GM18505 (cell line): ENCODE data around the gene ZBTB21.

Source experiments
- ATAC-seq: cut with Tn5 transposase; IDR thresholded peaks from one replicate; pipeline ENCODE4 v1.9.1; 2021; ENCODE audit not compliant: unreplicated experiment
- POLR2A ChIP-seq: IDR thresholded peaks from 4 replicates; pipeline ENCODE4 v1.6.1; 2011; ENCODE audit warnings: borderline replicate concordance; ENCODE audit not compliant: insufficient read depth, insufficient read length; ENCODE audit errors: extremely low read depth

ZBTB21 gene

GRCh38 chr21:42036313-42036712 lies 26.2 kb upstream of the ZBTB21 start:
- TF ChIP-seq POLR2A: no peak
- ATAC-seq: no peak

GRCh38 chr21:42032968-42033367 lies 22.8 kb upstream of the ZBTB21 start:
- ATAC-seq: no peak

GRCh38 chr21:42032266-42032665 lies 22.1 kb upstream of the ZBTB21 start:
- no peak for ATAC-seq
- TF ChIP-seq POLR2A: no peak

More at GRCh38 chr21:42032968-42033367, 22.8 kb upstream of the ZBTB21 start:
- TF ChIP-seq POLR2A: no peak

GRCh38 chr21:42031816-42032215 lies 21.7 kb upstream of the ZBTB21 start:
- ATAC-seq: no peak
- no peak for TF ChIP-seq POLR2A

GRCh38 chr21:42031241-42031640 lies 21.1 kb upstream of the ZBTB21 start:
- no peak for ATAC-seq
- TF ChIP-seq POLR2A: no peak

GRCh38 chr21:42030311-42030710 lies 20.2 kb upstream of the ZBTB21 start:
- TF ChIP-seq POLR2A: no peak

GRCh38 chr21:42028766-42029425 lies 18.7 kb upstream of the ZBTB21 start:
- TF ChIP-seq POLR2A: no peak
- no peak for ATAC-seq

More at GRCh38 chr21:42030311-42030710, 20.2 kb upstream of the ZBTB21 start:
- ATAC-seq: no peak

- no peak for TF ChIP-seq POLR2A
These were observed 17.9 kb upstream of the ZBTB21 start for GRCh38 chr21:42027822-42028765.

GRCh38 chr21:42027085-42027821 lies 17.1 kb upstream of the ZBTB21 start:
- no peak for TF ChIP-seq POLR2A
- ATAC-seq: no peak

More at GRCh38 chr21:42027822-42028765, 17.9 kb upstream of the ZBTB21 start:
- ATAC-seq: no peak

GRCh38 chr21:42026082-42026435 lies 15.9 kb upstream of the ZBTB21 start:
- ATAC-seq: no peak
- TF ChIP-seq POLR2A: no peak

- no peak for TF ChIP-seq POLR2A
- no peak for ATAC-seq
These were observed 15.4 kb upstream of the ZBTB21 start for GRCh38 chr21:42025376-42026081.

- ATAC-seq: no peak
- TF ChIP-seq POLR2A: no peak
These were observed 12.7 kb upstream of the ZBTB21 start for GRCh38 chr21:42022906-42023305.

- no peak for ATAC-seq
- no peak for TF ChIP-seq POLR2A
These were observed 11.9 kb upstream of the ZBTB21 start for GRCh38 chr21:42022091-42022430.
